Testis (tissue), 3 donors: Measurements from ENCODE around the gene TRIM60. TPM values are rescaled to one million over a fixed set of nuclear protein-coding genes. Genes with fewer than 3 reads are reported as not detected.

Experiments used
- DNase-seq: peaks from one replicate; pipeline ENCODE4 v3.0.0-alpha.2; 2019
- H3K27ac ChIP-seq, 2 donors: fragments of 200-600 bp; sonication (generic); one replicate each; pipeline ENCODE4 v1.5.1; 2019
- H3K27me3 ChIP-seq: fragments of 200-600 bp; sonication (generic); one replicate; pipeline ENCODE4 v1.5.1; 2019
- H3K36me3 ChIP-seq: fragments of 200-600 bp; sonication (generic); one replicate; pipeline ENCODE4 v1.5.1; 2017; ENCODE audit warnings: low read depth; ENCODE audit errors: missing control alignments
- H3K4me1 ChIP-seq: fragments of 200-600 bp; sonication (generic); one replicate; pipeline ENCODE4 v1.5.1; 2019
- H3K4me3 ChIP-seq, 2 donors: fragments of 200-600 bp; sonication (generic); one replicate each; pipeline ENCODE4 v1.5.1; 2017 to 2019
- H3K9me3 ChIP-seq: fragments of 200-600 bp; sonication (generic); one replicate; pipeline ENCODE4 v1.5.1; 2017
- CTCF ChIP-seq, 3 experiments: fragments of 450-650 bp in 2 of 3; fragments of 200-600 bp in 1 of 3; sonication (generic) in 1 of 3; IDR thresholded peaks; one replicate each; pipeline ENCODE4 v1.5.1; 2016 to 2019; ENCODE audit warnings: antibody characterized with exemption in 3 of 3, mild to moderate bottlenecking in 2 of 3, moderate library complexity in 1 of 3
- POLR2A ChIP-seq: fragments of 450-650 bp; IDR thresholded peaks from one replicate; pipeline ENCODE4 v1.6.1; 2017; ENCODE audit warnings: antibody characterized with exemption, mild to moderate bottlenecking, moderate library complexity
- WGBS, 2 donors: methylation state at CpG; one replicate each; pipeline ENCODE4 v1.1.5; 2018; 5-methylcytosine and 5-hydroxymethylcytosine counted together
- intact Hi-C: fragments of 100-400 bp; cut with DNase I; formaldehyde crosslinking; loops from one replicate; pipeline ENCODE4 v1.15.1; 2023; ENCODE audit warnings: low total_unique reads
- polyA plus RNA-seq: library from polyadenylated mRNA; stranded (reverse); fragments of 350-450 nt; fragmentation: Illumina TruSeq; extraction: RNeasy Lipid Tissue Mini Kit (QIAGEN cat#74804); gene quantifications from one replicate; pipeline ENCODE4 v1.2.3, GENCODE V29; 2014; ENCODE audit warnings: low read depth, low replicate concordance; ENCODE audit not compliant: insufficient read depth
- small RNA-seq, 2 donors: library from RNA; depleted of rRNA; stranded (forward); fragments of <200 nt; gene quantifications; one replicate each; pipeline ENCODE3, GENCODE V24; 2016
- total RNA-seq, 2 donors: library from RNA; depleted of rRNA; stranded (reverse); fragments of >200 nt; gene quantifications; one replicate each; pipeline ENCODE4 v1.2.3, GENCODE V29; 2016

The TRIM60 gene
- total and polyA plus RNA-seq, 3 donors from 2014 or later, result 0.79 to 3.9 (median 1.1) TPM

DNA sequence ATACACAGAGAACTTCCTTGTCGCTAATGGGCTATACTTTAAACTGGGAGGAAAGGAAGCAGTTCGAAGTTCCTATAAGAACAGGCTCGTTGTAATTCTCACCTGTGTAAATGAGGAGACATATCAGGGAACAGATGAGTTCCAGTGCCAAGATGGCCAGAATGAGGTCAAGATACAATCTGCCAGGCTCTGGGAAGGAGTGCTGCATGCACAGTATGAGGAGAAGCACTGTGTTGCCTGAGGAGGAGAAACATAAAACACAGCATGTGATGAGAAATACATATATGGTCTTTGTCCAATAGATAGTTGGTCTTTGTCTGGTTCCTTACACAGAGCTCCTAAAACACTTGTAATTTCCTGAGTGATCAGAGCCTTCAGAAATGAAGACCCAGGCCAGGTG is 56.6 kb downstream of the TRIM60 start:
- intact Hi-C loops, result loop anchor here (10.0 kb wide), 1 partner anchor 304 kb away; no protein-coding TSS in a partner anchor
- no peak overlapping the region for H3K4me3 ChIP-seq
- WGBS, 2 donors, result 89 to 95% methylated on average over 3 of the region's 3 CpGs
- no peak overlapping the region for H3K27ac ChIP-seq
- TF ChIP-seq CTCF (IDR thresholded peaks at IDR 0.05), result no peak
- no peak for TF ChIP-seq POLR2A
- no peaks in the 10 kb centered on the region for H3K36me3 ChIP-seq
- no peaks in the 10 kb centered on the region for H3K9me3 ChIP-seq
- DNase-seq, result no peak
- H3K4me1 ChIP-seq, result no peaks in the 10 kb centered on the region
- H3K27me3 ChIP-seq, result no peaks in the 10 kb centered on the region

Small RNA genes lying within 50 kb of the gene (small RNA-seq; reads per million reads assigned to genes)
- 0 to 0.09 reads per million in 2 donors for gene AC106872.12

Other genes starting within 250 kb of the TRIM60 start
- gene APELA, start 154.8 kb upstream of the TRIM60 start, total RNA-seq, result not detected
- not detected for gene APELA, start 154.8 kb upstream of the TRIM60 start, polyA plus RNA-seq
- 1 to 10 TPM; 4.5 to 4.9 TPM for gene TRIM61, start 54.3 kb upstream of the TRIM60 start, total RNA-seq
- 12.9 TPM for gene TRIM61, start 54.3 kb upstream of the TRIM60 start, polyA plus RNA-seq
- under 1 TPM; 0.24 to 0.81 TPM for gene TRIM75, start 21.9 kb downstream of the TRIM60 start, total RNA-seq
- 0.28 TPM for gene TRIM75, start 21.9 kb downstream of the TRIM60 start, polyA plus RNA-seq
- gene TMEM192, start 80.9 kb downstream of the TRIM60 start, total RNA-seq, result 10 to 100 TPM; 16.8 to 21.7 TPM
- gene TMEM192, start 80.9 kb downstream of the TRIM60 start, polyA plus RNA-seq, result 25.3 TPM
- 10 to 100 TPM; 20.9 to 26.7 TPM for gene KLHL2, start 175.6 kb downstream of the TRIM60 start, total RNA-seq
- gene KLHL2, start 175.6 kb downstream of the TRIM60 start, polyA plus RNA-seq, result 14.7 TPM